K562 (cell line): ENCODE measurements around the gene DLK2. TPM values are rescaled to one million over a fixed set of nuclear protein-coding genes. Genes with fewer than 3 reads are reported as not detected.
A peak's percentile ranks its signal among the peaks of the same experiment; 100 is the strongest.

Experiments
- C11orf30 ChIP-seq: fragments of 450-650 bp; IDR thresholded peaks from 2 replicates; pipeline ENCODE4 v1.6.1; 2016; ENCODE audit warnings: low read depth, mild to moderate bottlenecking
- DNMT1 ChIP-seq: fragments of 450-650 bp; IDR thresholded peaks from 2 replicates; pipeline ENCODE4 v1.6.1; 2016; ENCODE audit warnings: antibody characterized with exemption, mild to moderate bottlenecking
- ETV6 ChIP-seq, 3 experiments: fragments of 150-350 bp in 1 of 3; sonication (generic) in 1 of 3; formaldehyde crosslinking in 1 of 3; IDR thresholded peaks; 2 replicates each; pipeline versions ENCODE4 v1.6.1 to v1.8.0; 2014 to 2022; ENCODE audit warnings: borderline replicate concordance in 2 of 3, low read depth in 2 of 3, antibody characterized with exemption in 1 of 3, low read length in 1 of 3, mild to moderate bottlenecking in 1 of 3, missing genetic modification reagents in 1 of 3
- HNRNPLL ChIP-seq: fragments of 200-400 bp; formaldehyde crosslinking; IDR thresholded peaks from 2 replicates; pipeline ENCODE4 v1.6.1; 2017; ENCODE audit warnings: low read length, low read depth, mild to moderate bottlenecking; ENCODE audit not compliant: poor library complexity, severe bottlenecking
- KAT2B ChIP-seq: IDR thresholded peaks from one replicate; pipeline ENCODE4 v1.6.1; 2012; ENCODE audit warnings: low read depth, mild to moderate bottlenecking, control low read depth, inconsistent platforms, low read length, moderate library complexity
- MIER1 ChIP-seq: fragments of 450-650 bp; IDR thresholded peaks from 2 replicates; pipeline ENCODE4 v1.6.1; 2016; ENCODE audit warnings: antibody characterized with exemption, mild to moderate bottlenecking, low read depth
- MTA2 ChIP-seq: fragments of 450-650 bp; IDR thresholded peaks from 2 replicates; pipeline ENCODE4 v1.6.1; 2016; ENCODE audit warnings: low read depth
- NEUROD1 ChIP-seq: fragments of 150-350 bp; IDR thresholded peaks from 2 replicates; pipeline ENCODE4 v1.6.1; 2014; ENCODE audit warnings: borderline replicate concordance, low read length, low read depth; ENCODE audit not compliant: partially characterized antibody
- PTTG1 ChIP-seq: fragments of 450-650 bp; IDR thresholded peaks from 2 replicates; pipeline ENCODE4 v1.6.1; 2016; ENCODE audit warnings: low read depth, mild to moderate bottlenecking, missing genetic modification characterization, missing compliant biosample characterization
- SIN3B ChIP-seq: fragments of 450-650 bp; IDR thresholded peaks from 2 replicates; pipeline ENCODE4 v1.6.1; 2017; ENCODE audit warnings: low read depth, mild to moderate bottlenecking, moderate library complexity
- SMAD4 ChIP-seq: fragments of 250-450 bp; sonication (Bioruptor Pico); conservative IDR thresholded peaks from 2 replicates; pipeline ENCODE4 v1.8.0; 2021; ENCODE audit warnings: inconsistent platforms, mild to moderate bottlenecking, moderate library complexity
- SMARCA4 ChIP-seq: fragments of 450-650 bp; IDR thresholded peaks from 2 replicates; pipeline ENCODE4 v1.6.1; 2016
- ZBED1 ChIP-seq: IDR thresholded peaks from 2 replicates; pipeline ENCODE4 v1.6.1; 2014
- ZC3H8 ChIP-seq: fragments of 450-650 bp; IDR thresholded peaks from 2 replicates; pipeline ENCODE4 v1.6.1; 2017
- ZNF263 ChIP-seq: sonication (generic); formaldehyde crosslinking; IDR thresholded peaks from 2 replicates; pipeline ENCODE4 v1.8.0; 2022; ENCODE audit warnings: mild to moderate bottlenecking, missing genetic modification reagents, borderline replicate concordance
- ZNF668 ChIP-seq: fragments of 250-450 bp; sonication (Bioruptor Pico); IDR thresholded peaks from 2 replicates; pipeline ENCODE4 v1.8.0; 2022; ENCODE audit warnings: mild to moderate bottlenecking, inconsistent platforms
- polyA plus RNA-seq, 8 experiments: library from polyadenylated mRNA; depleted of rRNA in 4 of 8; stranded (reverse) in 5 of 8; unstranded in 3 of 8; fragments of >200 nt; fragmentation: Nextera tagmentation in 2 of 8; fragmentation: Illumina TruSeq in 1 of 8; extraction: Ambion mirVana in 2 of 8; extraction: Trizol in 1 of 8; gene quantifications; 2 replicates each; pipeline versions ENCODE4 v1.2.1 to v1.2.3, GENCODE V29; 2011 to 2014; ENCODE audit warnings: inconsistent platforms in 1 of 8, missing spikeins in 1 of 8
- total RNA-seq, 7 experiments: library from RNA; depleted of rRNA in 6 of 7; stranded (reverse); fragments of >200 nt in 6 of 7; fragmentation: Illumina TruSeq in 2 of 7; extraction: Trizol in 2 of 7; gene quantifications; 2 replicates each; pipeline versions ENCODE4 v1.2.1 to v1.2.3, GENCODE V29; 2011 to 2021; ENCODE audit warnings: low replicate concordance in 1 of 7
- TF ChIP-seq, protein P1 (sequence below): fragments of 450-650 bp; IDR thresholded peaks from 2 replicates; pipeline ENCODE4 v1.6.1; 2014; ENCODE audit warnings: low read depth, mild to moderate bottlenecking, moderate library complexity, borderline replicate concordance
- TF ChIP-seq, protein P2 (sequence below): fragments of 250-450 bp; sonication (Bioruptor Pico); IDR thresholded peaks from 2 replicates; pipeline ENCODE4 v1.5.0; 2021; ENCODE audit warnings: mild to moderate bottlenecking, borderline replicate concordance
- TF ChIP-seq, protein P3 (sequence below): sonication (generic); formaldehyde crosslinking; IDR thresholded peaks from 2 replicates; pipeline ENCODE4 v1.8.0; 2023; ENCODE audit warnings: mild to moderate bottlenecking, missing genetic modification reagents

Gene DLK2
- total and polyA plus RNA-seq, 9 of the 15 experiments (the other 6 are each of a cell fraction or from before 2014, with no cell fraction given) = 0.11 to 0.53 (median 0.29) TPM; not detected in 3

DNA sequence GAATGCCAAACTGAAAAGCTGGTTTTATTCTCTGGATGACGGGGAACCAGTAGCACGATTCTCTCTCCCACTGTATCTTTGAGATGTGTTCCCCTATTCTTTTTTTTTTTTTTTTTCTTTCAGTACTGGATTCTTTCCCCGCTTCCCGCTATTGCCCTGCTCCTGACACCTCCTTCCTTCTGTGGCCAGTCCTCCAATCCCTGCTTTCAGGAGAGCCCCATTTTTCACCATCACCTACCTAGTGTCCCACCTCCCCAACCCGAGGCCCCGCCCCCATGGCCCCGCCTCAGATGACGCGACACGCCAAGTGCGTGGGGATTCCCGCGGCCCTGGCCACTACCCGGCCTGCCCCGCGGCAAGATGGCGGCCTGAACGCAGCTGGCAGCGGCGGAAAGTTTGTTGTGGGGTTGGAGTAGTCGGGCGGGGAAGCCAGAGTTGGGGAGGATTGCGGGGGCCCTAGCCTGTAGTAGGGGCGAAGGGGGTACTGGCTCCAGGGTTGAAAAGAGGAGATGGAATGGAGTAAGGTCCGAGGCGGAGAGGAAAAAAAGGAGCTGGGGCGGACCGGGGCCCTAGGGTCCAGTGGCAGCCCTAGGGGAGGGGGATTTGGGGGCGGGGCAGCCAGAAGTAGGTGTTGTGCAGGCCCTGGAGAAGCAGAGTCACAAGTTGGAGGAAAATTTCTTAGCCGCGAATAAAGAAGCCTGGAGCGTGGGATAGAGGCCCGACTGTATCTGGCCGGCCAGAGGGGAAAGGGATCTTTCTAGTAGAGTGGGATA lies 22.1 kb upstream of the DLK2 start, which contains the start of gene TJAP1 (continued):
- TF ChIP-seq, protein P1, sequence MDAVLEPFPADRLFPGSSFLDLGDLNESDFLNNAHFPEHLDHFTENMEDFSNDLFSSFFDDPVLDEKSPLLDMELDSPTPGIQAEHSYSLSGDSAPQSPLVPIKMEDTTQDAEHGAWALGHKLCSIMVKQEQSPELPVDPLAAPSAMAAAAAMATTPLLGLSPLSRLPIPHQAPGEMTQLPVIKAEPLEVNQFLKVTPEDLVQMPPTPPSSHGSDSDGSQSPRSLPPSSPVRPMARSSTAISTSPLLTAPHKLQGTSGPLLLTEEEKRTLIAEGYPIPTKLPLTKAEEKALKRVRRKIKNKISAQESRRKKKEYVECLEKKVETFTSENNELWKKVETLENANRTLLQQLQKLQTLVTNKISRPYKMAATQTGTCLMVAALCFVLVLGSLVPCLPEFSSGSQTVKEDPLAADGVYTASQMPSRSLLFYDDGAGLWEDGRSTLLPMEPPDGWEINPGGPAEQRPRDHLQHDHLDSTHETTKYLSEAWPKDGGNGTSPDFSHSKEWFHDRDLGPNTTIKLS = no peak
- no peak for TF ChIP-seq ZNF668 (CRISPR knock-in tag)
- peak; percentile 80 for TF ChIP-seq HNRNPLL
- no peak for TF ChIP-seq DNMT1
- peak; percentile 91 for TF ChIP-seq SIN3B
- peak; percentile 93 for TF ChIP-seq C11orf30
- TF ChIP-seq SMARCA4 = peak; percentile 1; the same call in 1 of the 2 replicates
- TF ChIP-seq SMAD4 = no peak
- no peak for TF ChIP-seq ZBED1
- TF ChIP-seq MIER1 = no peak
- no peak for TF ChIP-seq MTA2
- TF ChIP-seq ZNF263 (CRISPR knock-in tag) = peak; percentile 14; the same call in 1 of the 2 replicates
- TF ChIP-seq, protein P2, sequence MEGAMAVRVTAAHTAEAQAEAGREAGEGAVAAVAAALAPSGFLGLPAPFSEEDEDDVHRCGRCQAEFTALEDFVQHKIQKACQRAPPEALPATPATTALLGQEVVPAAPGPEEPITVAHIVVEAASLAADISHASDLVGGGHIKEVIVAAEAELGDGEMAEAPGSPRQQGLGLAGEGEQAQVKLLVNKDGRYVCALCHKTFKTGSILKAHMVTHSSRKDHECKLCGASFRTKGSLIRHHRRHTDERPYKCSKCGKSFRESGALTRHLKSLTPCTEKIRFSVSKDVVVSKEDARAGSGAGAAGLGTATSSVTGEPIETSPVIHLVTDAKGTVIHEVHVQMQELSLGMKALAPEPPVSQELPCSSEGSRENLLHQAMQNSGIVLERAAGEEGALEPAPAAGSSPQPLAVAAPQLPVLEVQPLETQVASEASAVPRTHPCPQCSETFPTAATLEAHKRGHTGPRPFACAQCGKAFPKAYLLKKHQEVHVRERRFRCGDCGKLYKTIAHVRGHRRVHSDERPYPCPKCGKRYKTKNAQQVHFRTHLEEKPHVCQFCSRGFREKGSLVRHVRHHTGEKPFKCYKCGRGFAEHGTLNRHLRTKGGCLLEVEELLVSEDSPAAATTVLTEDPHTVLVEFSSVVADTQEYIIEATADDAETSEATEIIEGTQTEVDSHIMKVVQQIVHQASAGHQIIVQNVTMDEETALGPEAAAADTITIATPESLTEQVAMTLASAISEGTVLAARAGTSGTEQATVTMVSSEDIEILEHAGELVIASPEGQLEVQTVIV (CRISPR knock-in tag) = no peak
- no peak for TF ChIP-seq PTTG1
- no peak for TF ChIP-seq NEUROD1
- no peak for TF ChIP-seq KAT2B
- no peak for TF ChIP-seq ETV6 (IDR thresholded peaks at IDR 0.05; ENCODE audit: borderline replicate concordance in 1 of 2, low read depth in 2 of 2, low read length in 1 of 2)
- no peak for TF ChIP-seq ETV6 (CRISPR knock-in tag; IDR thresholded peaks at IDR 0.05; ENCODE audit: borderline replicate concordance)
- TF ChIP-seq, protein P3, sequence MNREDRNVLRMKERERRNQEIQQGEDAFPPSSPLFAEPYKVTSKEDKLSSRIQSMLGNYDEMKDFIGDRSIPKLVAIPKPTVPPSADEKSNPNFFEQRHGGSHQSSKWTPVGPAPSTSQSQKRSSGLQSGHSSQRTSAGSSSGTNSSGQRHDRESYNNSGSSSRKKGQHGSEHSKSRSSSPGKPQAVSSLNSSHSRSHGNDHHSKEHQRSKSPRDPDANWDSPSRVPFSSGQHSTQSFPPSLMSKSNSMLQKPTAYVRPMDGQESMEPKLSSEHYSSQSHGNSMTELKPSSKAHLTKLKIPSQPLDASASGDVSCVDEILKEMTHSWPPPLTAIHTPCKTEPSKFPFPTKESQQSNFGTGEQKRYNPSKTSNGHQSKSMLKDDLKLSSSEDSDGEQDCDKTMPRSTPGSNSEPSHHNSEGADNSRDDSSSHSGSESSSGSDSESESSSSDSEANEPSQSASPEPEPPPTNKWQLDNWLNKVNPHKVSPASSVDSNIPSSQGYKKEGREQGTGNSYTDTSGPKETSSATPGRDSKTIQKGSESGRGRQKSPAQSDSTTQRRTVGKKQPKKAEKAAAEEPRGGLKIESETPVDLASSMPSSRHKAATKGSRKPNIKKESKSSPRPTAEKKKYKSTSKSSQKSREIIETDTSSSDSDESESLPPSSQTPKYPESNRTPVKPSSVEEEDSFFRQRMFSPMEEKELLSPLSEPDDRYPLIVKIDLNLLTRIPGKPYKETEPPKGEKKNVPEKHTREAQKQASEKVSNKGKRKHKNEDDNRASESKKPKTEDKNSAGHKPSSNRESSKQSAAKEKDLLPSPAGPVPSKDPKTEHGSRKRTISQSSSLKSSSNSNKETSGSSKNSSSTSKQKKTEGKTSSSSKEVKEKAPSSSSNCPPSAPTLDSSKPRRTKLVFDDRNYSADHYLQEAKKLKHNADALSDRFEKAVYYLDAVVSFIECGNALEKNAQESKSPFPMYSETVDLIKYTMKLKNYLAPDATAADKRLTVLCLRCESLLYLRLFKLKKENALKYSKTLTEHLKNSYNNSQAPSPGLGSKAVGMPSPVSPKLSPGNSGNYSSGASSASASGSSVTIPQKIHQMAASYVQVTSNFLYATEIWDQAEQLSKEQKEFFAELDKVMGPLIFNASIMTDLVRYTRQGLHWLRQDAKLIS (CRISPR knock-in tag) = 0 out of 2 replicates have a peak, but pooled peaks have one; percentile 70
- TF ChIP-seq ZC3H8 = no peak
